Activated naive CD4-positive, alpha-beta T cell treated with anti-CD3 and anti-CD28 coated beads, Interleukin-2, amount 50 U/mL, for 16 hours (primary cell): ENCODE results near the gene EEF1A1.

ENCODE experiments used
- DNase-seq: peaks from one replicate; pipeline ENCODE4 v3.0.0-alpha.2; 2020

The EEF1A1 gene

DNA sequence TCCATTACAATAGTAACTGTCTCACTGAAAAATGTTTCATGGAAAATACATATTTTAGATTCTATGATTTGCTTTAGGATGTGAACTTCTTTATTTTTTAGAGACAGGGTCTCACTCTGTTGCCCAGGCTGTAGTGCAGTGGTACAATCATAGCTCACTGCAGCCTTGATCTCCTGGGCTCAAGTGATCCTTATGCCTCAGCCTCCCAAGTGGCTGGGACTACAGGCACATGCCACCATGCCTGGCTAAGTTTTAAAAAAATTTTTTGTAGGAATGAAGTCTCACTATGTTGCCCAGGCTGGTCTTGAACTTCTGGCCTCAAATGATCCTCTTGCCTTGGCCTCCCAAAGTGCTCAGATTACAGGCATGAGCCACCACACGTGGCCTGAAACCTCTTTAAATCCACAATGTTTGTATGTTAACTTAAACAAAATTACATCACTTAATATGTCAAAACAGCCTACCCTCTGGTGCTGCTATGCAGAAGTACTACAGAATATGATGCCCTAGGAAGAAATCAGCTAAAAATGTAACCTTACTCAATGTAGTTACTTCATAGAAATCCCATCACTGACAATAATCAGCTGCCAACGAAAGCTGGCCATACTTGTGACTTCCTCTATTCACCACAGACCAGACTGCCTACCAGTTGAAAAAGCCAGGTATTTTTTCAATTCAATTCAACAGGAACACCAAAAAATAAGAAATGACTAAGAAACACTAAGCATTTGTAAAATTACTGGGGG, 17.6 kb downstream of the EEF1A1 start:
- DNase-seq, result no peak

DNA sequence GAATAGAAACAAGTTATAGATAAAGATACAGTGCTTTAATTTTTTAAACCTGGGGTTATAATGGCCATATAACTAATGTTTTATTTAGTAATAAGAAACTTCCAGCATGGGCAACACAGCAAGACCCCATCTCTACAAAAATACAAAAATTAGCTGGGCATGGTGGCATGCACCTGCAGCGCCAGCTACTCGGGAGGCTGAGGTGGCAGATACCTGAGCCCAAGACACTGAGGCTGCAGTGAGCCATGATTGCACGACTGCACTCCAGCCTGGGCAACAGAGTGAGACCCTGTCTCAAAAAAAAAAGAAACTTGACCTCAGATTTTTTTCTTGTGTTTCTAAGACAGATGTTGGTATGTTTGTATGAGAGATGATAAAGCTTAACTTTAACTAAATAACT, 22.9 kb downstream of the EEF1A1 start:
- DNase-seq, result no peak

DNA sequence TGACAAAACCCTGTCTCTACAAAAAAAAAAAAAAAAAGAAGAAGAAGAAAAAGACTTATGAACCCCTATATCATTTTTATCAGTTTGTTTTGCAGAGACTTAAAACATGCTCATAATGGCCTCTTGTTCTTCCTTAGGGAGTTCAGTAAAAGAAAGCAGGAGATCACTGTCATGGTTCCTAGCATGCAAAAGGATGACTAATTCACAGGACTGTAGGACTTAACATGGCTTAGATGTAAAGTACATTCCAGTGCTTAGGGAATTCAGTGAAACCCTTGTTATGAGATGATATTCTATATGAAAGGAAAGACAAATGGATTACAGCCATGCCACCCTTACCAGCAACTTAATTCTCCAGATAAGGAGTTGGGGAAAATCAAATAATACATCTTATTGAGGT, 29.5 kb downstream of the EEF1A1 start:
- DNase-seq, result no peak

DNA sequence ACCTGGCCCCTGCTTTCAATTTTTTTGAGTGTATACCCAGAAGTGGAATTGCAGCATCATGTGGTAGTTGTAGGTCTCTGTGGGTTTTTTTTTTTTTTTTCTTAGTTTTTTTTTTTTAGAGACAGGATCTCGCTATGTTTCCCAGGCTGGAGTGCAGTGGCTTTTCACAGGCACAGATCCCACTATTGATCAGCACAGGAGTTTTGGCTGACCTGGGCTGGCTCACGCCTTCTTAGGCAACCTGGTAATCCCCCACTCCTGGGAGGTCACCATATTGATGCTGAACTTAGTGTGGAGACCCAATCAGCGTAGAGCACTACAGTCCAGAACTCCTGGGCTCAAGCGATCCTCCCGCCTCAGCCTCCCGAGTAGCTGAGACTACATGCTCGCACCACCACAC, 33.4 kb downstream of the EEF1A1 start:
- no peak for DNase-seq

DNA sequence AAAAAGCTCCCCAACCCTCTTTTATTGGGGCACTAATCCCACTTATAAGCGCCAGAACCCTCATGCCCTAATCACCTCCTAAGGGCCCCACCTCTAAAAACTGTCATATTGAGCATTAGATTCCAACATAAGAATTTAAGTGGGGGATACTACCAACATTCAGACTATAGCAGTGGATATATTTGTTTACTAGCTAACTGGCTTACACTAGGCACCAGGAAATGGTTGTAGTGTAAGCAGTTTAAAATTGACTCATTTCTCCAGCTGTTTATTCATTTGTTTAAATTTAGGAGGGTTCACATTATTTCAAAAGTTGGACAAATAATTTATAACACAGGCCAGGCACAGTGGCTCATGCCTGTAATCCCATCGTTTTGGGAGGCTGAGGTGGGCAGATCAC, 36.4 kb downstream of the EEF1A1 start:
- DNase-seq, result no peak

DNA sequence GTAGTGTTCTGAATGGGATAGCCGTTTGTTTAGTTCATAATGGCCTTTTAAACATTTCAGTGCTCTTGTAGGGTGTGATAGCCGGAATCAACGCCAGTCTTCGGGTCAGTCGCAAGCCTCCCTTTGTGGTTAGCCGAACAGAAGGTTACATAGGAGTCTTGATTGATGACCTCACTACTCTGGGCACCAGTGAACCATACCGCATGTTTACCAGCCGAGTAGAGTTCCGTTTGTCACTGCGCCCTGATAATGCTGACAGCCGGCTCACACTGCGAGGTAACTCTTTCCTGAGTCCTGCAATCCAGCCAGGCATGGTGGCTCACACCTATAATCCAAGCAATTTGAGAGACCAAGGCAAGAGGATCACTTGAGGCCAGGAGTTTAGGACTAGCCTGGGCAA, 38.9 kb downstream of the EEF1A1 start:
- DNase-seq, result no peak

DNA sequence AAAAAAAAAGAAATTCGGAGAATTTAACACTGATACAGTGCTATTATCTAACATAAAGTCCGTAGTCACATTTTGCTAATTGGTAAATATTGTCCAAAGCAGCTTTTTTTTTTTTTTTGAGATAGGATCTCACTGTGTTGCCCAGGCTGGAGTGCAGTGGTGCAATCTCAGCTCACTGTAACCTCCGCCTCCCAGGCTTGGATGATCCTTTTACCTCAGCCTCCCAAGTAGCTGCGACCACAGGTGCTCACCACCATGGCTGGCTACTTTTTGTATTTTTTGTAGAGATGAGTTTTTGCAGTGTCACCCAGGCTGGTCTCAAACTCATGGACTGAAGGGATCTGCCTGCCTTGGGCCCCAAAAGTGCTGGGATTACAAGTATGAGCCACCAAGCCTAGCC, 43.4 kb downstream of the EEF1A1 start:
- DNase-seq, result no peak

DNA sequence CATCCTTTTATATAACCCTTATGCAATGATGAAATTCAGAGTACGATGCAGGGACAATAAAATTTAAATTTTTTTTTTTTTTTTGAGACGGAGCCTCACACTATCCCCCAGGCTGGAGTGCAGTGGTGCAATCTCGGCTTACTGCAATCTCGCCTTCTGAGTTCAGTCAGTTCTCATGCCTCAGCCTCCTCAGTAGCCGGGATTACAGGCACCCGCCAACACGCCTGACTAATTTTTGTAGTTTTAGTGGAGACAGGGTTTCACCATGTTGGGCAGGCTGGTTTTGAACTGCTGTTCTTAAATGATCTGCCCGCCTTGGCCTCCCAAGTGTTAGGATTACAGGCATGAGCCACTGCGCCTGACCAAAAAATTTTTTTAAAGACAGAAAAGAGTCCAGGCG, 44.1 kb downstream of the EEF1A1 start:
- no peak for DNase-seq

DNA sequence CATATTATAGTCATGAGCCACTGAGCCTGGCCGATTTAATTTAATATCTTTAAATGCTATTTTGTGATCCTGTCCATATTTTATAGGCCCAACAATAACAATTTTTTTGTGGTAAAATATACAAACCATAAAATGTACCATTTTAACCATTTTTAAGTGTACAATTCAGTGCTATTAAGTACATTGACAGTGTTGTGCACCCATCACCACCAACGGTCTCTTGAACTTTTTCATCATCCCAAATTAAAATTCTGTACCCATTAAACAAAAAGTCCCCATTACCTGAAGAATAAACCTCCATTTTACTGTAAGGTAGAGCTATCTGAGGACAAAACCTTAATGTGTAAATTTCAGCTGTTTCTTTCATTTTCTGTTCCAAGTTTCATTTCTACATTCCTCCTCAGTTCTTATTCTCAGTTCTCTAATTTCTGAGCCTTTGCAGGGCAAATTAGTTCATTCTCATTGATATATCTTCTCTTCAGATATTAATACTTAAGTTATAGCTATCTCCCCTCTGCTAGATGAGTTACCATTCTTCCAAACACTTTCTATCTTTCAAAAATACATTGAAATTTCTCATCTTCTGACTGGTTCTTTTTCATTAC, 49.0 kb downstream of the EEF1A1 start:
- DNase-seq, result no peak
